ENCODE measurements around the gene DCST2. TPM values are rescaled to one million over a fixed set of nuclear protein-coding genes. Genes with fewer than 3 reads are reported as not detected.

The DCST2 gene
- polyA plus RNA-seq, 1 of the 3 experiments (the other 2 are of a cell fraction) = 0.76 TPM

DNA sequence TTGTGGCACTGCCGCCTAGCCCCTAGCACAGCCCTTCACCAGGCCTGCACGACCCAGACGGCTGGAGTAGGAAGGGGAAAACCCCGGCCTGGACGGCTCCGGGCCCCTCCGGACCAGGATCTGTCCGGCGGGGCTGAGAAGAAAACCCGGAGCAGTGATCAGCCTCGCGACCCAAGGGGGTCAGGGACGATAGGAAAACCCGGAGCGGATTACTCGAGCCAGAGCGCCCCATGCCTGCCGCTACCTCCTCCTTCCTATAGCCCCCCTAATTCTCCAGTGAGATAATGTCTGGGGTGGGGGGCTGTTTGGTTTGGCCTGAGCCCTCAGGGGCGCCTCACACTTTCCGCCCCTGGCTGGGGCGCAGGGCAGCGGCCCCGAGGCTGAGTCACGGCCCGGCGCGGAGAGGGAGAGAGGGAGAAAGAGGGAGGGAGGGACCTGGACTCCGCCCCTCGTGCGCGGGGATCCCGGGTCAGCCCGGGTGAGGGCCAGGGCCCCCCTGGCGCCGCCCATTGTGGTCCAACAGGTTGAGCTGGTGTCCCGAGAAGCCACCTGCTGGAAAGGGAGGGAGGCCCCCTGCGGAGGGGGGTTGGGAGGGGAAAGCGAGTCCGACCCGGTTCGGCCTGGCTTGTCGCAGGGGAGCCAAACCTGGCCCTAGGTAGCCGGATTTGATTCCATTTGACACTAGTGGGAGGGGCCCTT, 32.7 kb downstream of the DCST2 start (continued):
- TF ChIP-seq RCOR1 (IDR thresholded peaks at IDR 0.05; ENCODE audit: low read length) (peak; percentile 33; the same call in 1 of the 2 replicates), POLR2AphosphoS5 (IDR thresholded peaks at IDR 0.05; ENCODE audit: low read depth, low read length) (peak; percentile 74), ELF1 (IDR thresholded peaks at IDR 0.05) (peak; percentile 58; the same call in 1 of the 2 replicates), MEF2A (IDR thresholded peaks at IDR 0.05; ENCODE audit: borderline replicate concordance, low read depth) (no peak), RXRA (IDR thresholded peaks at IDR 0.05; ENCODE audit: borderline replicate concordance, low read depth) (peak; percentile 24; the same call in 1 of the 2 replicates), FOXJ3 (CRISPR knock-in tag; IDR thresholded peaks at IDR 0.05) (no peak)
- TF ChIP-seq, protein P1, sequence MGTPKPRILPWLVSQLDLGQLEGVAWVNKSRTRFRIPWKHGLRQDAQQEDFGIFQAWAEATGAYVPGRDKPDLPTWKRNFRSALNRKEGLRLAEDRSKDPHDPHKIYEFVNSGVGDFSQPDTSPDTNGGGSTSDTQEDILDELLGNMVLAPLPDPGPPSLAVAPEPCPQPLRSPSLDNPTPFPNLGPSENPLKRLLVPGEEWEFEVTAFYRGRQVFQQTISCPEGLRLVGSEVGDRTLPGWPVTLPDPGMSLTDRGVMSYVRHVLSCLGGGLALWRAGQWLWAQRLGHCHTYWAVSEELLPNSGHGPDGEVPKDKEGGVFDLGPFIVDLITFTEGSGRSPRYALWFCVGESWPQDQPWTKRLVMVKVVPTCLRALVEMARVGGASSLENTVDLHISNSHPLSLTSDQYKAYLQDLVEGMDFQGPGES (IDR thresholded peaks at IDR 0.05; ENCODE audit: low read depth, low read length) = no peak
- TF ChIP-seq, protein P2, sequence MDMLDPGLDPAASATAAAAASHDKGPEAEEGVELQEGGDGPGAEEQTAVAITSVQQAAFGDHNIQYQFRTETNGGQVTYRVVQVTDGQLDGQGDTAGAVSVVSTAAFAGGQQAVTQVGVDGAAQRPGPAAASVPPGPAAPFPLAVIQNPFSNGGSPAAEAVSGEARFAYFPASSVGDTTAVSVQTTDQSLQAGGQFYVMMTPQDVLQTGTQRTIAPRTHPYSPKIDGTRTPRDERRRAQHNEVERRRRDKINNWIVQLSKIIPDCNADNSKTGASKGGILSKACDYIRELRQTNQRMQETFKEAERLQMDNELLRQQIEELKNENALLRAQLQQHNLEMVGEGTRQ (IDR thresholded peaks at IDR 0.05; ENCODE audit: borderline replicate concordance, low read depth, low read length) = no peak
- TF ChIP-seq, protein P3, sequence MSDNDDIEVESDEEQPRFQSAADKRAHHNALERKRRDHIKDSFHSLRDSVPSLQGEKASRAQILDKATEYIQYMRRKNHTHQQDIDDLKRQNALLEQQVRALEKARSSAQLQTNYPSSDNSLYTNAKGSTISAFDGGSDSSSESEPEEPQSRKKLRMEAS (IDR thresholded peaks at IDR 0.05; ENCODE audit: low read depth) = peak; percentile 64; the same call in 1 of the 2 replicates
- TF ChIP-seq, protein P4, sequence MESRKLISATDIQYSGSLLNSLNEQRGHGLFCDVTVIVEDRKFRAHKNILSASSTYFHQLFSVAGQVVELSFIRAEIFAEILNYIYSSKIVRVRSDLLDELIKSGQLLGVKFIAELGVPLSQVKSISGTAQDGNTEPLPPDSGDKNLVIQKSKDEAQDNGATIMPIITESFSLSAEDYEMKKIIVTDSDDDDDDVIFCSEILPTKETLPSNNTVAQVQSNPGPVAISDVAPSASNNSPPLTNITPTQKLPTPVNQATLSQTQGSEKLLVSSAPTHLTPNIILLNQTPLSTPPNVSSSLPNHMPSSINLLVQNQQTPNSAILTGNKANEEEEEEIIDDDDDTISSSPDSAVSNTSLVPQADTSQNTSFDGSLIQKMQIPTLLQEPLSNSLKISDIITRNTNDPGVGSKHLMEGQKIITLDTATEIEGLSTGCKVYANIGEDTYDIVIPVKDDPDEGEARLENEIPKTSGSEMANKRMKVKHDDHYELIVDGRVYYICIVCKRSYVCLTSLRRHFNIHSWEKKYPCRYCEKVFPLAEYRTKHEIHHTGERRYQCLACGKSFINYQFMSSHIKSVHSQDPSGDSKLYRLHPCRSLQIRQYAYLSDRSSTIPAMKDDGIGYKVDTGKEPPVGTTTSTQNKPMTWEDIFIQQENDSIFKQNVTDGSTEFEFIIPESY (IDR thresholded peaks at IDR 0.05; ENCODE audit: borderline replicate concordance, low read depth) = peak; percentile 31; the same call in 1 of the 2 replicates
- TF ChIP-seq, protein P5, sequence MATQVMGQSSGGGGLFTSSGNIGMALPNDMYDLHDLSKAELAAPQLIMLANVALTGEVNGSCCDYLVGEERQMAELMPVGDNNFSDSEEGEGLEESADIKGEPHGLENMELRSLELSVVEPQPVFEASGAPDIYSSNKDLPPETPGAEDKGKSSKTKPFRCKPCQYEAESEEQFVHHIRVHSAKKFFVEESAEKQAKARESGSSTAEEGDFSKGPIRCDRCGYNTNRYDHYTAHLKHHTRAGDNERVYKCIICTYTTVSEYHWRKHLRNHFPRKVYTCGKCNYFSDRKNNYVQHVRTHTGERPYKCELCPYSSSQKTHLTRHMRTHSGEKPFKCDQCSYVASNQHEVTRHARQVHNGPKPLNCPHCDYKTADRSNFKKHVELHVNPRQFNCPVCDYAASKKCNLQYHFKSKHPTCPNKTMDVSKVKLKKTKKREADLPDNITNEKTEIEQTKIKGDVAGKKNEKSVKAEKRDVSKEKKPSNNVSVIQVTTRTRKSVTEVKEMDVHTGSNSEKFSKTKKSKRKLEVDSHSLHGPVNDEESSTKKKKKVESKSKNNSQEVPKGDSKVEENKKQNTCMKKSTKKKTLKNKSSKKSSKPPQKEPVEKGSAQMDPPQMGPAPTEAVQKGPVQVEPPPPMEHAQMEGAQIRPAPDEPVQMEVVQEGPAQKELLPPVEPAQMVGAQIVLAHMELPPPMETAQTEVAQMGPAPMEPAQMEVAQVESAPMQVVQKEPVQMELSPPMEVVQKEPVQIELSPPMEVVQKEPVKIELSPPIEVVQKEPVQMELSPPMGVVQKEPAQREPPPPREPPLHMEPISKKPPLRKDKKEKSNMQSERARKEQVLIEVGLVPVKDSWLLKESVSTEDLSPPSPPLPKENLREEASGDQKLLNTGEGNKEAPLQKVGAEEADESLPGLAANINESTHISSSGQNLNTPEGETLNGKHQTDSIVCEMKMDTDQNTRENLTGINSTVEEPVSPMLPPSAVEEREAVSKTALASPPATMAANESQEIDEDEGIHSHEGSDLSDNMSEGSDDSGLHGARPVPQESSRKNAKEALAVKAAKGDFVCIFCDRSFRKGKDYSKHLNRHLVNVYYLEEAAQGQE (IDR thresholded peaks at IDR 0.05; ENCODE audit: low read depth, low read length) = 0 out of 2 replicates have a peak, but pooled peaks have one; percentile 28
